ENCODE measurements around the gene VAPB. TPM values are rescaled to one million over a fixed set of nuclear protein-coding genes. Genes with fewer than 3 reads are reported as not detected.
"Not testable (repeated sequence)": the region's sequence is repeated elsewhere in the genome, so short reads cannot be mapped to it uniquely, and the experiment has no call there.

VAPB gene, protein sequence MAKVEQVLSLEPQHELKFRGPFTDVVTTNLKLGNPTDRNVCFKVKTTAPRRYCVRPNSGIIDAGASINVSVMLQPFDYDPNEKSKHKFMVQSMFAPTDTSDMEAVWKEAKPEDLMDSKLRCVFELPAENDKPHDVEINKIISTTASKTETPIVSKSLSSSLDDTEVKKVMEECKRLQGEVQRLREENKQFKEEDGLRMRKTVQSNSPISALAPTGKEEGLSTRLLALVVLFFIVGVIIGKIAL
- 44.5 TPM for polyA plus RNA-seq (2013, experiment 1 of 2; ENCODE audit: insufficient read length)
- 46.4 TPM for polyA plus RNA-seq (2013, experiment 2 of 2; ENCODE audit: insufficient read length)

GRCh38 chr20:58388882-58389323 is at the start of gene VAPB:
Gene VAPB, plus strand, starts transcription at chr20:58389229. Its CDS starts 231 bp downstream, at chr20:58389460.
- DNase-seq = peak; percentile 97

GRCh38 chr20:58339741-58340140 is 49.3 kb upstream of the VAPB start:
- DNase-seq = no peak

GRCh38 chr20:58340151-58340550 is 48.9 kb upstream of the VAPB start:
- DNase-seq = no peak

GRCh38 chr20:58340853-58341252 is 48.2 kb upstream of the VAPB start:
- DNase-seq = no peak

DNA sequence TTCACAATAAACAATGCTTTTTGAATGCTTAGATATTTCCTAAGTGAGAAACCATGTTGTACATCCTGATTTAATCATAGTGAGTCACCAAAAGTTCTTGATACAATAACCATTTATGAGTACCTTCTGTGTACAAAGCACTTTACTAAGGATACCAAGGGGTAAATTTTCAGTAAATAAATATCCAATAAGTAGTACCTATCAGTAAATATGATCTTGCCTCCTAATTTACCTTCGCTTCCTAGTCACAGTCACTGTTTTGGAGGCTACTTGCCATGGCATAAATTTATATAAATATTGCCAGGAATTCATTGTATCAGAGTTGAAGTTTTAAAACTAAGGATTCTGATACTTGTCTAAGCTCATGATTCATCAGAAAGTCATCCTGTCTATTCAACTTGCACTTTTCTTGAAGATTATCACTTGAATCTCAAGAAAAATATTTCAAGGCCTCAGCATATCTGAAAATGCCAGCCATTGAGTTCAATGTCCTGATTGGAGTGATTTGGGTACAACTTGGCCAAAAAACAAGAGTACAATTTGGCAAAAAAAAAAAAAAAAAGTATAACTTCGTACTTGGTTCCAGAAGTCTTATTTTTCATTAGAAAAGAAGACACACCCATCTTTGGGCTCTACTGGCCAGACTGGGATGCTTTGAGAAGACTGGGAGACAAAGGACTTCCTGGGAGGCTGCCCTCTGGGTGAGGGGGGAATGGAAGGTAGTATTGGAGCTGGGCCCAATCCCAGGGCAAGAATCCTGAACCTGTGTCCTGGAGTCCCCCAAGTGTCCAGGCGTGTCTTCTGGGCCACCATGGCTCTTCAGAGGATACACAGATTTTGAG is 46.7 kb upstream of the VAPB start:
- DNase-seq = peak; percentile 73

DNA sequence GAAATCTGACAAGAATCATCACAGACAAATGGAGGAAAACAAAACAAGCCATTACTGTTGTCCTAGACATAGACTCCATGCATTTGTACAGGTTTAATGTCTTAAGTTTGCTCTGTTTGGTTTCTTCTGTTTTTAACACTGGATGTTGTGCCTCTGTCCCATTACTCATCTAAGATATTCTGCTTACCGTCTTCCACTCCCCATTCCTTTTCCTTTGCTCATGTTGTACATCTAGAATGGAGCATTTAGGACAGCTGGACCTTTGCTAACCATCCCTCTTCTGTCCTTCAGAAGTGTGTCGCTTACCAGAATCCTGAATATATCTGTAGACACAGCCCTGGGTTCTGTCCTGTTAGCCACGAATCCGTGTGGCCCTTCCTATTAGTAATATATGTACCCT is 44.3 kb upstream of the VAPB start:
- no peak for DNase-seq

GRCh38 chr20:58349570-58349969 is 39.5 kb upstream of the VAPB start:
- DNase-seq = peak; percentile 63

GRCh38 chr20:58352468-58352867 is 36.6 kb upstream of the VAPB start:
- no peak for DNase-seq

GRCh38 chr20:58359441-58359840 is 29.6 kb upstream of the VAPB start:
- DNase-seq = no peak

- no peak for DNase-seq
Observed at GRCh38 chr20:58360936-58361335, 28.1 kb upstream of the VAPB start.

DNA sequence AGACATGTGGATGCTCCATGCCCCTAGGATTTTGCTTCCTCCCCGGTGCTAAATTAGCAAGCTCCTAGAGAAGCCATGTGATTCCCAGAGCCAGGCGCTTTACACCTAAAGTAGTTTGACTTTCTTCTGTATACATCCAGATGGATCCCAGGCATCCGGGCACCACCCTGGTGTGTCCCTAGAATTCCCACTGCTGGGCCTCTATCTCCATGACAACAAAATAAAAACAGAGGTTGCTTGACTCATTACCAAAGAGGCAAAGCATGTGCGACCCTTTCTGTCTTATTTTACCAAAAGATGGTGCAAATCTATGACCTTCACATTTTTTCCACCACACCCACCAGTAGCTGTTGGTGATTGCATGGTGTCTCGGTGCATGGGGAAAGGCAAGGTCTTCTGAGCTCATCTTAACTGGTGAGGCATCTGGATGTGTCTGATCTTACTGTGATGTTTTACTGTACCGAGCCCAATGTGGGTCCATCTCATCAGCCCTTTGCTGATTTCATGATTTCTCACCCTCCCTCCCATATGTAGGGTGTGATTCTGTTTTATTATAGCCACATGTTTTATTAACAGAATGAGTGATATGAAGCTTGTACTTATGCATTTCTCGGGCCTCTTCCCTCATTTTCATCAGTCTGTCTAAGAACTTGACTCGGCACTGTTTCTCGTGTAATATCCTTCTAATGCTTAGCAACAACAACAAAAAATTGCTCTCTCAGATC is 27.4 kb upstream of the VAPB start:
- DNase-seq = peak; percentile 72

GRCh38 chr20:58362206-58362516 is 26.9 kb upstream of the VAPB start:
- no peak for DNase-seq

DNA sequence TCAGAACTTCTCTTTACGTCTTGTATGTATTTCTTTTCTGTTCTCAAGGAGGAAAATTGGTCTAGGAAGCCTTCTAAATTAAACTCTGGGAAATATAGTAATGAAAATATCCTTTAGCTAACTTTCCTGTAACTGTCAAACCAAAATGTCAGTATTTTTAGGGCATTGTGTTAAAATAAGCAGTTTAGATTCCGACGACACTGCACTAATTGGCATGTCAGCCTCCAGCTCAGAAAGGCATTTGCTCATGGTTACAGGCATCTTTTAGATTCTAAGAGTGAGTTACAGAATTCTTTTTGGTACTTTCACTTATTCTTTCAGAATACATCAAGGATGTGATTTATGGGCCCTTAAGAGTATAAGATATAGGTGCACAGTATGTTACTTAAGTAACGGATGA is 26.1 kb upstream of the VAPB start:
- no peak for DNase-seq

DNA sequence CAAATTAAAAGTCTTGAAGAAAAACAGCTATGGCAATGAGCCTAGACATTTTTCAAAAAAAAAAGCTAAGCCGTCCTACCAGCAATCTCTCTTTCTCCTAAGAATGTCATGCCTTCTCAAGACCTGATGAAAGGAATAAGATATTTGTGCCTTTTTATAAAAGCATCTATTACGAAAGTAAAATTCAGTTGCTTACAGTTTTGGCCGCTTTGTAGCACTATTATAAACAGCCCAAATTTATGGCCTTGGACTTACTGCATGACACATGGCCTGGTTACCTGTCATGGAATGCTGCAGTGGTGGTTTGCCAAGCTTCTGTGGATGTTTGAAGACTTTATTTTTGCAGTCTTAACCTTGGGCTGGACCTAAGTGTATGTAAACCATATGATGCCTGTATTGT is 22.2 kb upstream of the VAPB start:
- no peak for DNase-seq

- DNase-seq = no peak
Observed at GRCh38 chr20:58372806-58373205, 16.2 kb upstream of the VAPB start.

DNA sequence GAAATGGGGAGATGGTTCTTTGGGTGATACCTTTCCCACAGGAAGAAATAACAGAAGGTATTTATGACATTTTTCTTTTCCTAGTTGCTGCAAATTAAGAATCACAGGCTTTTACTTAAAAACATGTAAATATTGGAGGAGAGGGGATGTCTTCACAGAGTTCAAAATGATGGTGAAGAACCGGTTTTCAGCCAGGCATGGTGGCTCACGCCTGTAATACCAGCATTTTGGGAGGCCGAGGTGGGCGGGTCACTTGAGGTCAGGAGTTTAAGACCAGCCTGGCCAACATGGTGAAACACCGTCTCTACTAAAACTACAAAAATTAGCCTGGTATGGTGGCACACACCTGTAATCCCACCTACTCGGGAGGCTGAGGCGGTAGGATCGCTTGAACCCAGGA is 15.7 kb upstream of the VAPB start:
- DNase-seq = not testable (repeated sequence)

DNA sequence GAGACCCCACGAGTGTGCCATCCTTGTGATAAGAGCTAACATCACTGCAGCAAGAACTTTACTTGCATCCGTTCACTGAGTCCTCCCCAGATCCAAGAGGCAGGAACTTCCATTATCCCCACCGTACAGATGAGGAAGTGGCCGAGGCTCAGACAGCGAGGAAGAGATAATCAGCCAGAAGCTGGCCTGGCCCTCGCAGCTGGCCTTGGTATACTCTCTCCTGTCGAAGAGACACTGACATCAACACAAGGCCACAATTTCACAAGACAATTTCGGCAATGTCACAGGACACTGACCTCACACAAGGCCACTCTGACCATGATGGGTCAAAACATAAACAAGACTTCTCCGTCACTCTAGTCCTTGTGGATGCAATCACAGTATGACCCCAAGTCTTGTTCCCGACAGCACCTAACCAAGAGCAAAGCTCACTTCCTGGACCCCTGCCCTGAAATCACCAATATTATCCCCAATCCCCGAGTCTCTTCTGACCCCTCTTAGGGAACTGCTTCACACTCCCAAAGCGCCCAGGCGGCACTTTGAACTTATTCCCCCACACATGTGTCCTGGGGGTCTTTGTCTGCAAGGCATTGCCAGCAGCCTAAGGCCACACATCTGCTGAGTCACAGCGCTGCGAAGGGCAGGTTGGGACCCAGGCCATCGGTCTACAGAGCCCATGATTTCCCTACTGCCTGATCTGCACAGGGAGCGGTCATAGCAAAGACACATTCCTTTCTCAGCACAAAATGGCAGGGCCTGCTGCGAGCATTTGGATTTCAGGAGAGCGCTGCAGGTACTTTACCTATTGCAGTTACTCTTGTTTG is 14.8 kb upstream of the VAPB start:
- no peak for DNase-seq

DNA sequence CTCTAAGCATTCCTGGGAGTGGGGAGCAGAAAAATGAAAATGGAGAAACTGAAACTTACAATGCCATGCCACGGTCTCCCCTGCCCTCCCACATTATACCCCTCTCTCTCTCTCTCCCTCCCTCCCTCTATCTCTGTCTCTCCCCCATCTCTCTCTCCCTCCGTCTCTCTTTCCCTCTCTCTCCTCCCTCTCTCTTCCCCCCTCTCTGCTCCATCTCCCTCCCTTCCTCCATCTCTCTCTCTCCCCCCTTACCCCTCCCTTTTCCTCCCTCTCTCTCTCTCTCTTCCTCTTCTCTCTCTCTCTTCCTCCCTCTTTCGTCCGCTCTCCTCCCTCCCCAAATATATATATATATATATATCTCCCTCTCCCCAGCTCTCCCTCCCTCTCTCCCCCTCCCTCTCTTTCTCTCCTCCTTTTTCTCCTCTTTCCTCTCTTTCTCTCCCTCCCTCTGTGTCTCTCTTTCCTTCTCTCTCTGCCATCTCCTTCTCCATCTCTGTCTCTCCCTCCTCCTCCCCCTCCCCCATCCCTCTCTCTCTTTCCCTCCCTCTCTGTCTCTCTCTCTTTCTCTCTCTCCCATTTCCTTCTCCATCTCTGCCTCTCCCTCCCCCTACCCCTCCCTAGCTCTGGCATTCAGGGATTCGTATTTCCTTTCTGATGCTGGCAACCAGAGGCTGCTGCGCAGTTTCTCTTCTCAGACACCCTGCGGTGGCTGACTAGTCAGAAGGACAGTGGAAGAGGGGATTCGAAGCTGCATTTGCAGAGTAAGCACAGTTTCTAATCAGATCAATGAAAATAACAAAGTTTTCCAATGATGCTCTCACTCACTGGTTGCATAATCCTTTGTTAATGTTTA is 13.9 kb upstream of the VAPB start:
- peak; percentile 91 for DNase-seq

GRCh38 chr20:58375759-58376352 is 13.2 kb upstream of the VAPB start:
- DNase-seq = no peak

GRCh38 chr20:58377017-58377416 is 12.0 kb upstream of the VAPB start:
- DNase-seq = no peak

Data from fibroblast of skin of scalp (primary cell).